GM12801 (cell line): ENCODE data around the gene ADGRD1.

ENCODE experiments used
- TF ChIP-seq, protein P1 (sequence below): IDR thresholded peaks from one replicate; pipeline ENCODE4 v1.5.1; 2011; ENCODE audit warnings: control low read depth; ENCODE audit not compliant: insufficient read length; ENCODE audit errors: extremely low read depth

Gene ADGRD1

DNA sequence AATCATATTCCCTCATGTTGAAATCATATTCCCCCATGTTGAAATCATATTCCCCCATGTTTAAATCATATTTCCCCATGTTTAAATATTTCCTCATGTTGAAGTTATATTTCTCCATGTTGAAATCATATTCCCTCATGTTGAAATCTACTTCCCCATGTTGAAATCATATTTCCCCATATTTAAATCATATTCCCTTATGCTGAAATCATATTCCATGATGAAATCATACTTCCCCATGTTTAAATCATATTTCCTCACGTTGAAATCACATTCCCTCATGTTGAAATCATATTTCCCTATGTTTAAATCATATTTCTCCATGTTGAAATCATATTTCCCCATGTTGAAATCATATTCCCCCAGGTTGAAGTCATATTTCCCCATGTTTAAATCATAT is 34.6 kb upstream of the ADGRD1 start:
- TF ChIP-seq, protein P1, sequence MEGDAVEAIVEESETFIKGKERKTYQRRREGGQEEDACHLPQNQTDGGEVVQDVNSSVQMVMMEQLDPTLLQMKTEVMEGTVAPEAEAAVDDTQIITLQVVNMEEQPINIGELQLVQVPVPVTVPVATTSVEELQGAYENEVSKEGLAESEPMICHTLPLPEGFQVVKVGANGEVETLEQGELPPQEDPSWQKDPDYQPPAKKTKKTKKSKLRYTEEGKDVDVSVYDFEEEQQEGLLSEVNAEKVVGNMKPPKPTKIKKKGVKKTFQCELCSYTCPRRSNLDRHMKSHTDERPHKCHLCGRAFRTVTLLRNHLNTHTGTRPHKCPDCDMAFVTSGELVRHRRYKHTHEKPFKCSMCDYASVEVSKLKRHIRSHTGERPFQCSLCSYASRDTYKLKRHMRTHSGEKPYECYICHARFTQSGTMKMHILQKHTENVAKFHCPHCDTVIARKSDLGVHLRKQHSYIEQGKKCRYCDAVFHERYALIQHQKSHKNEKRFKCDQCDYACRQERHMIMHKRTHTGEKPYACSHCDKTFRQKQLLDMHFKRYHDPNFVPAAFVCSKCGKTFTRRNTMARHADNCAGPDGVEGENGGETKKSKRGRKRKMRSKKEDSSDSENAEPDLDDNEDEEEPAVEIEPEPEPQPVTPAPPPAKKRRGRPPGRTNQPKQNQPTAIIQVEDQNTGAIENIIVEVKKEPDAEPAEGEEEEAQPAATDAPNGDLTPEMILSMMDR: no peak

DNA sequence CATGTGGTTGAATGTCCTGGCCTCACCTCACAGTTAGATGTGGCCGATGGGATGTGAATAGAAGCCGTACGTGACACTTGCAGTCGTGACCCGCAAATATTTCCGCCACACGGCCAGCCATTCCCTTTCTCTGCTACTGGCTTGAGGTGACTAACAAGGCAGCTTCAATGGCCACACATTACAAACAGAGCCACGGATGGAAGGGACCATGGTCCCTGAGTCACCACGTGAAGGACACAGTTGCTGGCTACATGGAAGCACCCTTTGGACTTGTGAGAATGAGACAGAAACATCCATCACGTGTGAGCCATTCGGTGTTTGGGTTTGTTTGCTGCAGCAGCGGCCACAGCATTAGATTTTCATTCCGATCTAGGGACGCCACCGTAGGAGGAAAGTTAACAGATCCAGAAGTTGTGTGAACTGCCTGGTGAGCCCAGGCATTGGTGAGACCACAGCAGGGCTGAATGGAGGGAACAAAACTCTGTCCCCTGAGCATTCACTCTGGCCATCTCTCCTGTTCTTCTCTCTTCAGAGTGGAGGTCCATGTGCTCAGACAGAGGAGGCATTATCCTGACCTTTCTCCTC is 33.5 kb upstream of the ADGRD1 start:
- TF ChIP-seq, protein P1: no peak

DNA sequence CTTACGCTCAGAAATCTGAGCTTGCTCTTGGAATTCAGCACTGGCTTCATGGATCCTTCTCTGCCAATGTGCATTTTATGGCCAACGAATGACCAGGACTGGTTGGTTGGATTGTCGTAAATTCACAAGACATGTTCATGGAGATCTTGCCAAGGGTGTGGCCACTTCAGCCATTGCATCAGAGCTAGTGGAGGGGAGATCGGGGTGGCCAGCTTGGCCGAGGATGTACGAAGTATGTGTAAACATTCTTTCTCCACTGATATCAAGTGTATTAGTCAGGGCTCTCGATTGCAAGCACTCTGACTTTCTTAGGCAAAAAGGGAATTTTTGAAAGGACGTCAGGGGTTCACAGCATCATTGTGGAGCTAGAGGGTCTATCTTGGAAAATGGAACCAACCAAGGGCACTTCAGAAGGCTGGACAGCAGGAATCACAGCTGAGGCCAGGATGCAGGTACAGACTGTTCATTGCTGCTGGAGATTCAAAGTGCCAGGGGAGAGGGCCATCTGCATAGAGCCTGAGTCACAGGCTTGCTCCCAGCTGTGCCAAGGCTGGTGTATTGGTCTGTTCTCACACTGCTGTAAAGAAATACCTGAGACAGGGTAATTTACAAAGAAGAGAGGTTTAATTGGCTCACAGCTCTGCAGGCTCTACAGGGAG is 32.9 kb upstream of the ADGRD1 start:
- TF ChIP-seq, protein P1: no peak

DNA sequence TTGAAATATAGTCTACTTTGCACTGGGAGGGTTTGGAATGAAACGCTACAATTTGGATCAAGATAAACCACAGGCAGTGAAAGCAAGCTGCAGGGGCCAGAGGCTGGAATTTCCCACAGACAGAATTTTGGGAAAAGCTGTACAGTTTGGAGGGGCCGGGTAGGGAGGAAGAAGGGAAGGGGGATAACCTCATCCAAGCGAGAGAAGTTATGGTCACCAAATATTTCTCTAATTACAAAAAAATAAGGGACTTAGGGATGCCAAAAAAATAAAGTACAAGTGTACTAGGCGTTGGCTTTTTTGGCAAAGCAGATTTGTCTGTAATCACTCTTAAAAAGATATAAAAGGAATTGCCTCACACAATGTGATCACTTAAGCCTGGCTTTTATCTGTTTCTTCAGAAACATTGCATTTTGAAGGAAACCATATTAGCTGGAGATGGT is 31.2 kb upstream of the ADGRD1 start:
- TF ChIP-seq, protein P1: no peak

DNA sequence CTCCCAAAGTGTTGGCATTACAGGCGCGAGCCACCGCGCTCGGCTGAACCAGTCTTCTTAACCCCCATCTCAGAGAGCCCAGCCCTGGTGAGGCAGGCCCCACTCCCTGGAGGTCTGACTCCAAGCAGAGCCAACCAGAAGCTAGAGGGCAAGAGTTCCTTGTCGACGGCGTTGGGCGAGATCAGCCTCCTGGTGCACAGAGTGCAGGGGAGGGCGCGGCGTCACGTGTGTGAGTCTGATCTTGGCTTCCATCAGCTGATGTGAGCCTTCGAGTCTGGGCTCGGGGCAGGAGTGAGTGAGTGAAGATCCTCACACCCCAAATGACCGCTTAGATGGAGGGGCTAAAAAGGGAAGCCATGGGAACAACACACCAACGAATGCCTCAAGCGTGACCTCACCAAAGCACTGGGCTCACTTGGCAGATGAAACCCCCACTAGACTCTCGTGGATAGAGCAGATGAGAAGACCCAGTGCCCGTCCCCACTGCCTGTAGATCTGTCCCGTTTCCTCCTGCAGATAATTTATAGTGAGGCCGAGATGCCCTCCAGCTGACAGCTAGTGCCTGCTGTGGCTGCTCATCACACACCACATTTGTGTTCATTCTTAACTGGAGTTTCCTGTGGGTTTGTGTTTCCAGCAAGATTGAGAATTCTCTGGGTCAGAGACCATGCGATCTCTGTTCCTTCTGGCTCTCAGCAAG is 28.6 kb upstream of the ADGRD1 start:
- TF ChIP-seq, protein P1: no peak

DNA sequence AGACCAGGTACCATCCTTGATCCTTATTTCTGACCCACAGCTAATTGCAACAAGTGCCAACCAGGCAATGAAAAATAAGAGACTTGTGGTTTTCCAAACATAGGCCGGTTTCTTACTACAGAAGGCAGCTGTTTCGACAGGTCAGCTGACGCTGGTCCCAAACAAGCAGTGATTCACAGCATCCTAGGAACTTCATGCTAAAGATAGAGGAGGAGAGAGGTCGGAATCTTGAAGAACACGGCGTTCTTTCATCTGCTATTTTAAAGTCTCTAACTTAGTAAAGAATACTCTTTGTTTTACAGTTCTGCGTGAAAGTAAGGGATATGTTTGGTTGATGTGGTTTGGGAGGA is 28.1 kb upstream of the ADGRD1 start:
- TF ChIP-seq, protein P1: no peak

DNA sequence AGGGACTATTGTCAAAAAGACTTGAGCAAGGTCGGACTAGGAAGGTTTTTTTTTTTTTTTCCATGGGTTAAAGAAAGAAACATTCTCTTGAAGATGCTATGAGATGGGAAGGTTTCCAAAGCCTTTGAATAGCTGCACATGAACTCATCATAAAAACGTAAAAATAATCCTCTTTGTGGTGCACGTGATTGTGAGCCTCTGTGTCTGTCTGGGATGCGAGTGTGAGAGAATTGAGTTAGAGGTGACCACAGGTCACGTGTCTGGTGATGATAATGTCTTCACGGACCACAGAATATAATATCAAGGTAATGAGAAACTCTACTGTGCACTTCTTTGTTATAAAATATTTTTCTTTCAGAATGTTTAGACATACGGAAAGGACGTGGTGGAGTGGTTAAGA is 24.3 kb upstream of the ADGRD1 start:
- TF ChIP-seq, protein P1: no peak
